SK-N-SH (cell line): ENCODE measurements around the gene AUTS2.

ENCODE experiments used
- CTCF ChIP-seq: fragments of 200-600 bp; sonication (generic); IDR thresholded peaks from 2 replicates; pipeline ENCODE4 v1.6.1; 2017; ENCODE audit warnings: antibody characterized with exemption, mild to moderate bottlenecking, moderate library complexity
- FOXJ3 ChIP-seq: sonication (generic); formaldehyde crosslinking; IDR thresholded peaks from 2 replicates; pipeline ENCODE4 v1.5.1; 2020; ENCODE audit warnings: mild to moderate bottlenecking, missing genetic modification reagents
- MAX ChIP-seq: IDR thresholded peaks from 2 replicates; pipeline ENCODE4 v1.4.0; 2012; ENCODE audit warnings: low read depth
- MXI1 ChIP-seq: IDR thresholded peaks from 2 replicates; pipeline ENCODE4 v1.6.1; 2012; ENCODE audit warnings: mild to moderate bottlenecking, low read depth, low read length, improper control_type of control experiment
- NRF1 ChIP-seq: IDR thresholded peaks from 2 replicates; pipeline ENCODE4 v1.6.1; 2012; ENCODE audit warnings: low read depth, mild to moderate bottlenecking, low read length
- TEAD4 ChIP-seq: IDR thresholded peaks from 2 replicates; pipeline ENCODE4 v1.4.0; 2012; ENCODE audit warnings: mild to moderate bottlenecking, borderline replicate concordance; ENCODE audit not compliant: insufficient read depth
- YY1 ChIP-seq: IDR thresholded peaks from 2 replicates; pipeline ENCODE4 v1.4.0; 2012; ENCODE audit warnings: low read depth, mild to moderate bottlenecking

GRCh38 chr7:70285187-70285586 lies 686.9 kb downstream of the AUTS2 start:
- TF ChIP-seq CTCF (no peak), YY1 (no peak), TEAD4 (no peak), MXI1 (no peak), FOXJ3 (CRISPR knock-in tag) (no peak), NRF1 (no peak), MAX (no peak)
